H1 (cell line): ENCODE measurements around the gene ZNF484. TPM values are rescaled to one million over a fixed set of nuclear protein-coding genes. Genes with fewer than 3 reads are reported as not detected.

Source experiments
- RFX5 ChIP-seq: IDR thresholded peaks from 2 replicates; pipeline ENCODE4 v1.6.1; 2011; ENCODE audit warnings: low read depth, low read length, improper control_type of control experiment, borderline replicate concordance
- polyA plus RNA-seq, 7 experiments: library from polyadenylated mRNA; depleted of rRNA in 3 of 7; stranded (reverse) in 5 of 7; unstranded in 2 of 7; fragments of >200 nt in 5 of 7; fragments of 200-250 nt in 2 of 7; gene quantifications; 1 replicate in 5 of 7; 2 replicates in 1 of 7; 4 replicates in 1 of 7; pipeline versions ENCODE4 v1.2.1 to v1.2.3, GENCODE V29; 2011 to 2013; ENCODE audit warnings: missing spikeins in 2 of 7, mixed read lengths in 2 of 7
- total RNA-seq: library from RNA; stranded (reverse); fragmentation: NEBNext Ultra II Directional; extraction: Animal tissue kit (Norgen Biotek cat#: 25700); gene quantifications from 2 replicates; pipeline ENCODE4 v1.2.1, GENCODE V29; 2021

ZNF484 gene
- total and polyA plus RNA-seq, 2 of the 8 experiments (the other 6 are each of a cell fraction or from before 2014, with no cell fraction given): 1.3 to 11.5 TPM

- TF ChIP-seq RFX5: no peak
Observed at GRCh38 chr9:92895812-92896436, 18.1 kb upstream of the ZNF484 start (continued).
